Effector CD4-positive, alpha-beta T cell (primary cell): ENCODE data around the gene GBP4.

Experiments used
- DNase-seq: peaks from one replicate; pipeline ENCODE4 v3.0.0-alpha.2; 2020

Gene GBP4

DNA sequence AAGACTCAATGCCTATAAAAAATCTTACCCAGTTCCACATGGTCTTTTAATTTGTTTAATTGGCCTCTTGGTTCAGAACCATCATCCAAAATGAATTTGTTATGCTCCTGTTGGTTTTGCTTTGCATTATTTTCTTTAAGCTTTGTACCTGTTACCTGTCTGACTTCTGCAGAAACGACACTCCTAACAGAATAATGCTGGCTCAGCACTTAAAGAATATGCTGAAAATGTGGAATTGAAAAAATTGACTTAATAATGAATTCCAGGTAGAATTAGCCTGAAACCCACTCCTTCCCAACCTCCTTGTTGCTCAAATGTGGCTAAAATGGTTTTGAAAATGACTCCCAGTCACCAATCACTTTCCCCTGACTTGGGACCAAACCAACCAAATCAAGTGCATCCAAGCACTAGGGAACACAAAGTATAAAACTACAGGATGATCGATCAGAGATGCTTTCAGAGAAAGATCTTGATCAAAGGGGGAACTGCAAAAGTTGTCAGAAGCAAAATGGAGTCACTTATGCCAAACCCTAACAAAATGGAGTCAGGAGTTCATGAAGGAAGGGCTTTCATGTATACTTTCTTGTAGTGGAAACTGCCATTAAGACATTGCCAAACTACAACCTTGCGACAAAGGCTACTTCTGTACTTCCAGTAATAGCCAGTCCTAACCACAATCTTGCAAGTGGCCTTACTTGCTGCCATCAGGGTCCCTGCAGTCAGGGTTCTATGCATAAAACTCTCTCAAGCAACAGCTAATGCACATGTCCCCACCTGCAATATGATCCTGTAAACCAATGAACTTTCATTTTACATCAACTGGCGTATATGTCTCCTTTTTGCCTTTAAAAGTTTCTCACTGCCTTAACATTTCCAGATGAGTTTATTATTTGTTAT, 28.3 kb downstream of the GBP4 start:
- no peak for DNase-seq

- no peak for DNase-seq
Observed at GRCh38 chr1:89169166-89169565, 29.6 kb downstream of the GBP4 start.

GRCh38 chr1:89167590-89168230, 31.0 kb downstream of the GBP4 start:
- no peak for DNase-seq

- DNase-seq, result no peak
Observed at GRCh38 chr1:89166705-89167104, 32.0 kb downstream of the GBP4 start.

DNA sequence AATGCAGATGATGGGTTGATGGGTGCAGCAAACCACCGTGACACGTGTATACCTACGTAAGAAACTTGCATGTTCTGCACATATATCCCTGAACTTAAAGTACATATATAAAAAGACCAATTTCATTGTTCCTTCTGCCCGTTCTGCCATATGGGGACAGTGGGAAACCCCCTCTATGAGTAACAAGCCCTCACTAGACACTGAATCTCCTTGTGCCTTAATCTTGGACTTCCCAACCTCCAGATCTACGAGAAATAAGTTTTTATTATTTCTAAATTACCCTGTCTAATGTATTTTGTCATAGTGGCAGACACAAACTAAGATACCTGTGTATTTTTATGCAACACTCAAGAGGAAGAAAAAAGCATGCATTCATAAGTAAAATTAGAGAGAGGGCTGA, 32.9 kb downstream of the GBP4 start:
- DNase-seq, result no peak

- DNase-seq, result no peak
Observed at GRCh38 chr1:89151047-89151446, 47.7 kb downstream of the GBP4 start.

DNA sequence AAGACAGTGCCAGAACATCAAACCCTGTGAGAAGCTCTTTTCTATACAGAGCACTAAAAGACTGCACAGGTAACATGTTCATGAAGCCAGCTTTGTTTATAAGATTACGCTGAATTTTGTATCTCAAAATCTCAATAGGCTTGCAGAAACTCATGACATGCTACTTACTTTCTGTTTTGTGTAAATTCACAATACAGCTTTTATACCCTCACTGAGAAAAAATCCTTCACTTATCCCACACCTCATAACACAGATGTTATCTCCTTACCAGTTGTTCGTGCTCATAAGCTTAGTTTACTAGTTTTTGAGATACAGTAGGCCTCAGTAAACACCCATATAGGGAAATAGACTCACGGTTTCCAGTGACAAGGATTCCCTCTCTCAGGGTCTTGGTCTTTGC, 48.8 kb downstream of the GBP4 start:
- DNase-seq, result no peak

DNA sequence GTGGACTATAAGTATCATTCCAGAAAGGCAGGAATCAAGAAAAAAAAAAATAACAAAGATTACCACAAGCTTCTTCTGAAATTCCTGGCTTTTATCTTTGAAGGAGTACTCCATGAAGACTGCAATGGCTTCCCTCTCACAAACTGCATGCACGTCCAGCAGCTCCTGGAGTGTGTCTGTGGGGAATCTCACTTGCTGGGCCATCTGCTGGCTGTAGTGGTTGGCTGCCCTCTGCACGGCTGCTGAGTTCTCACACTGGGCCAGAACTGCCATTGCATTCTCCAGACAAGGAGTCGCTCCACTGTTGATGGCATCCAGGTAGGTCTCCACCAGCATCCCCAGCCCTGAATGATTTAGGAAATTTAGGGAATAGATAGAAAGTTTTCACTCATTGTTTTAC, 49.5 kb downstream of the GBP4 start:
- DNase-seq, result no peak

DNA sequence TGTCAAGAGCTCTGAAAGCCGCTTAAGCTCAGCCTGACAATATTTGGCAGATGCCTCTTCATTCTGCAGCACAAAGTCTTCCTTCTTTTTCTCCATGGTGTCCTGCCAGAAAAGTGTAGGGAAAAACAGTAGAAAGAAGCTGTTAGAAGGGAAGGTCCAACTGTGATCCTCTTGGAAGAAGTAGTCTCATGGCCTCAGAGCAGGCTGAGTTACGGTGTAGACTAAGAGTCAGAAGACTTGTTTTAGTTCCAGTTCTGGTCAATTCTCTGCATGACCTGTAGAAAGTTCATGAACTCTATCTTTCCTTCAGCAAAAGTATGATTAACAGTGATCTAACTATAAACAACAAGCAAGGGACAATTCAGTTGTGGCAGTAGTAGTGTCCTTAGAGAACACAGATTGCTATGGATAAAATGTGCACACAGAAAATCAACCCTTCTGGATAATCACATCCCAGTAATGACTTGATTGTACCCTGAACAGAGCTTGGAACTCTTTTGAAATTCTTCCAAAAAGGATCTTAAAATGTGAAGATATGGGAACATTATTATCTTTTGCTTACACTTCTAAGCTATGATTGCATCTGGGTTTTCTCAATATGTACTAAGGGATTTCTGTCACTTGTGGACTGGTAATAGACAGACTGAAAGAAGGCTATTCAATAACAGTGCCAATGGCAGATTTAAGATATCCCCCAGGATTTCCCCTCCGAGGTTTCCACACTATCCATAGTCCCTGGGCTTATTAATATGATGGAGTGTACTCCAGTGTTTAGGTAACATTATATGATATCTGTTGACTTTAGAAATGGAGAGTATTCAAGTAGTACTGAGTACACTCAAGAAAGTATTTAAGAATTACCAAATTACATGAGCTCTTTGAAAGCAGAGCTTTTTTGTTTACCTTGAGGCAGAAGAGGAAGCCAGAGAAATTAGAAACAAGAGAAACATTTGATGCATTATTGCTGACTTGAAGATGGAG, 50.8 kb downstream of the GBP4 start:
- no peak for DNase-seq

GRCh38 chr1:89146721-89147120, 52.0 kb downstream of the GBP4 start:
- no peak for DNase-seq

DNA sequence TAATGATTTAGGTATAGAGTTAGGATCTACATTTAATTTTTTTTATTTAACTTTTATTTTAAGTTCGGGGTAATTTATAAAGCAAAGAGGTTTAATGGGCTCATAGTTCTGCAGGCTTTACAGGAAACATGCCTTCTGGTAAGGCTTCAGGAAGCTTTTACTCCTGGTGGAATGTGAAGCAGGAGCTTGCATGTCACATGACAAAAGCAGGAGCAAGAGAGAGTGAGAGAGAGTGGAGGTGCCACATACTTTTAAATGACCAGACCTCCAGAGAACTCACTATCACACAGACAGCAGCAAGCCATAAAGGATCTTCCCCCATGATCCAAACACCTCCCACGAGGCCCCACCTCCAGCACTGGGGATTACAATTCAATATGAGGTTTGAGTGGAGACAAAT, 55.3 kb downstream of the GBP4 start:
- DNase-seq, result no peak

DNA sequence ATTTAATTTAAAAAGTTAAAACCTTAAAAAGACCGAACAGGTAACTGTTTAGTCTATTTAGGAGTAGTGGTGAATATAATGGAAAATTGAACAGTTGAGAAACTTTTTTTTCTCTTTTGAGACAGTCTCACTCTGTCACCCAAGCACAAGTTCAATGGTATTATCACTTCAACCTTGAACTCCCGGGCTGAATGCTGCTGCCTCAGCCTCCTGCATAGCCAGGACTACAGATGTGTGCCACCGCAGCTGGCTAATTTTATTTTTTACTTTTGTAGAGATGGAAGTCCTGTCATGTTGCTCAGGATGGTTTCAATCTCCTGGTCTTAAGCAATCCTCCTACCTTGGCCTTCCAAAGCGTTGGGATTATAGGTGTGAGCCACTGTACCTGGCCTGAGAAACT, 56.6 kb downstream of the GBP4 start:
- no peak for DNase-seq

GRCh38 chr1:89133747-89134146, 65.0 kb downstream of the GBP4 start:
- DNase-seq, result no peak
